HepG2 (cell line): ENCODE measurements around the gene SLC2A2. TPM values are rescaled to one million over a fixed set of nuclear protein-coding genes. Genes with fewer than 3 reads are reported as not detected.

ENCODE experiments used
- CENPT ChIP-seq: sonication (generic); formaldehyde crosslinking; IDR thresholded peaks from 2 replicates; pipeline ENCODE4 v1.8.0; 2022; ENCODE audit warnings: low read depth, mild to moderate bottlenecking, moderate library complexity, missing genetic modification reagents
- DNMT3B ChIP-seq: conservative IDR thresholded peaks from 2 replicates; pipeline ENCODE4 v1.6.1; 2016; ENCODE audit warnings: missing biosample characterization, control low read depth
- KLF16 ChIP-seq, 2 experiments: sonication (generic) in 1 of 2; formaldehyde crosslinking in 1 of 2; IDR thresholded peaks; 2 replicates each; pipeline versions ENCODE4 v1.6.1 to v1.8.0; 2016 to 2023; ENCODE audit warnings: missing genetic modification reagents in 2 of 2, missing compliant biosample characterization in 1 of 2
- MED1 ChIP-seq: sonication (generic); formaldehyde crosslinking; IDR thresholded peaks from 2 replicates; pipeline ENCODE4 v1.4.0; 2020; ENCODE audit warnings: missing genetic modification reagents
- MIXL1 ChIP-seq: IDR thresholded peaks from 2 replicates; pipeline ENCODE4 v1.6.1; 2016
- NFRKB ChIP-seq: fragments of 450-650 bp; IDR thresholded peaks from 2 replicates; pipeline ENCODE4 v1.6.1; 2017
- PHF8 ChIP-seq: sonication (generic); formaldehyde crosslinking; IDR thresholded peaks from 2 replicates; pipeline ENCODE4 v1.5.0; 2020; ENCODE audit warnings: missing genetic modification reagents
- SNAPC2 ChIP-seq: sonication (generic); formaldehyde crosslinking; IDR thresholded peaks from 2 replicates; pipeline ENCODE4 v1.8.1; 2022; ENCODE audit warnings: mild to moderate bottlenecking, missing genetic modification reagents
- ZNF253 ChIP-seq: sonication (generic); formaldehyde crosslinking; IDR thresholded peaks from 2 replicates; pipeline ENCODE4 v1.8.0; 2022; ENCODE audit warnings: mild to moderate bottlenecking, missing genetic modification reagents, borderline replicate concordance
- ZNF547 ChIP-seq: sonication (generic); formaldehyde crosslinking; IDR thresholded peaks from 2 replicates; pipeline ENCODE4 v1.5.1; 2020; ENCODE audit warnings: mild to moderate bottlenecking, missing genetic modification reagents
- ZNF782 ChIP-seq: sonication (generic); formaldehyde crosslinking; IDR thresholded peaks from 2 replicates; pipeline ENCODE4 v1.4.0; 2020; ENCODE audit warnings: missing genetic modification reagents, mild to moderate bottlenecking, borderline replicate concordance
- polyA plus RNA-seq, 8 experiments: library from polyadenylated mRNA; depleted of rRNA in 3 of 8; stranded (reverse) in 7 of 8; unstranded in 1 of 8; fragments of >200 nt; fragmentation: Illumina TruSeq in 4 of 8; extraction: Trizol in 4 of 8; gene quantifications; 2 replicates each; pipeline versions ENCODE4 v1.2.1 to v1.2.3, GENCODE V29; 2011 to 2016; ENCODE audit warnings: low read depth in 4 of 8, missing spikeins in 1 of 8, mixed read lengths in 1 of 8; ENCODE audit not compliant: insufficient read depth in 1 of 8
- total RNA-seq, 5 experiments: library from RNA; depleted of rRNA; stranded (reverse); fragments of >200 nt; fragmentation: Illumina TruSeq; extraction: Trizol; gene quantifications; 2 replicates each; pipeline ENCODE4 v1.2.3, GENCODE V29; 2016; ENCODE audit warnings: low read depth in 1 of 5
- TF ChIP-seq, protein P1 (sequence below): IDR thresholded peaks from 2 replicates; pipeline ENCODE4 v1.6.1; 2016; ENCODE audit warnings: low read depth, missing genetic modification reagents, missing compliant biosample characterization
- TF ChIP-seq, protein P2 (sequence below): sonication (generic); formaldehyde crosslinking; IDR thresholded peaks from 2 replicates; pipeline ENCODE4; 2020; ENCODE audit warnings: missing genetic modification reagents, mild to moderate bottlenecking, borderline replicate concordance
- TF ChIP-seq, protein P3 (sequence below): sonication (generic); formaldehyde crosslinking; conservative IDR thresholded peaks from 2 replicates; pipeline ENCODE4 v1.4.0; 2020; ENCODE audit warnings: mild to moderate bottlenecking, missing genetic modification reagents, moderate library complexity
- TF ChIP-seq, protein P4 (sequence below): sonication (generic); formaldehyde crosslinking; IDR thresholded peaks from 2 replicates; pipeline ENCODE4 v1.4.0; 2020; ENCODE audit warnings: mild to moderate bottlenecking, missing genetic modification reagents
- TF ChIP-seq, protein P5 (sequence below), 2 experiments: fragments of 450-650 bp in 1 of 2; sonication (generic) in 1 of 2; formaldehyde crosslinking; IDR thresholded peaks; 2 replicates each; pipeline versions ENCODE4 v1.5.0 to v1.8.0; 2020 to 2022; ENCODE audit warnings: mild to moderate bottlenecking in 1 of 2, missing genetic modification reagents in 1 of 2

The SLC2A2 gene
- total and polyA plus RNA-seq, 2 of the 13 experiments (the other 11 are each of a cell fraction or from before 2014, with no cell fraction given): 19.5 to 23.2 TPM

DNA sequence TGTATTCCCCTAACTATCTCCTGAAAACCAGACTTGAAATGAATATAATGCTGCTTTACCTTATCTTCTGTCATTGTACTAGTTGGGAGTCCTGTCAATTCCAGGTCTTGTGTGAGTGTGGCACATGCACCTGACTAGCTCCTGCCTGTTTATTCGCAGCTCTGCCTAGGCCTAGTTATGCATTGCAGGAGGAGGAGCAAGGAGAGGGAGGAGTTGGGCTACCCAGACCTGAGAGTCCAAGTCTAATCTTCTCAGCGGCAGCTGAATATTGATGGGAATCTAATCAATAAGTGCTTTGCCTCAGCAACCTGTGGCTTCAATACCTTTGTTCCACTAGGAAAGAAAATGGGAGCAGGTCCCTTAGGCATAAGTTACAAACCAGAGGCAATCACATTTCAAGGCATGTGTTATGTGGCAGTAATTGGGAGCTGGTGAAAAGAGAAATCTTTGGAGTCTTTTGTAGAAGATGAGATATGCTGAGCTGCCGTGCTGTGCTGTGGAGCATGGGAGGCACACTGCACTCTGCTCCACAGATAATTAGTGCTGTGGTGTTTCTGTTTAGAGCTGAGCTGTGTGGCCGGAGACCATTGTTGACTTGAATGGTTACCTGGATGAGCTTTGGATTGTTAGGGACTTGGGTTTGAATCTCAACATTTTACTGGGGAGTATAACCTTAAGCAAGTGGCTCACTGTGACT lies at the start of gene SLC2A2 (continued):
- TF ChIP-seq, protein P1, sequence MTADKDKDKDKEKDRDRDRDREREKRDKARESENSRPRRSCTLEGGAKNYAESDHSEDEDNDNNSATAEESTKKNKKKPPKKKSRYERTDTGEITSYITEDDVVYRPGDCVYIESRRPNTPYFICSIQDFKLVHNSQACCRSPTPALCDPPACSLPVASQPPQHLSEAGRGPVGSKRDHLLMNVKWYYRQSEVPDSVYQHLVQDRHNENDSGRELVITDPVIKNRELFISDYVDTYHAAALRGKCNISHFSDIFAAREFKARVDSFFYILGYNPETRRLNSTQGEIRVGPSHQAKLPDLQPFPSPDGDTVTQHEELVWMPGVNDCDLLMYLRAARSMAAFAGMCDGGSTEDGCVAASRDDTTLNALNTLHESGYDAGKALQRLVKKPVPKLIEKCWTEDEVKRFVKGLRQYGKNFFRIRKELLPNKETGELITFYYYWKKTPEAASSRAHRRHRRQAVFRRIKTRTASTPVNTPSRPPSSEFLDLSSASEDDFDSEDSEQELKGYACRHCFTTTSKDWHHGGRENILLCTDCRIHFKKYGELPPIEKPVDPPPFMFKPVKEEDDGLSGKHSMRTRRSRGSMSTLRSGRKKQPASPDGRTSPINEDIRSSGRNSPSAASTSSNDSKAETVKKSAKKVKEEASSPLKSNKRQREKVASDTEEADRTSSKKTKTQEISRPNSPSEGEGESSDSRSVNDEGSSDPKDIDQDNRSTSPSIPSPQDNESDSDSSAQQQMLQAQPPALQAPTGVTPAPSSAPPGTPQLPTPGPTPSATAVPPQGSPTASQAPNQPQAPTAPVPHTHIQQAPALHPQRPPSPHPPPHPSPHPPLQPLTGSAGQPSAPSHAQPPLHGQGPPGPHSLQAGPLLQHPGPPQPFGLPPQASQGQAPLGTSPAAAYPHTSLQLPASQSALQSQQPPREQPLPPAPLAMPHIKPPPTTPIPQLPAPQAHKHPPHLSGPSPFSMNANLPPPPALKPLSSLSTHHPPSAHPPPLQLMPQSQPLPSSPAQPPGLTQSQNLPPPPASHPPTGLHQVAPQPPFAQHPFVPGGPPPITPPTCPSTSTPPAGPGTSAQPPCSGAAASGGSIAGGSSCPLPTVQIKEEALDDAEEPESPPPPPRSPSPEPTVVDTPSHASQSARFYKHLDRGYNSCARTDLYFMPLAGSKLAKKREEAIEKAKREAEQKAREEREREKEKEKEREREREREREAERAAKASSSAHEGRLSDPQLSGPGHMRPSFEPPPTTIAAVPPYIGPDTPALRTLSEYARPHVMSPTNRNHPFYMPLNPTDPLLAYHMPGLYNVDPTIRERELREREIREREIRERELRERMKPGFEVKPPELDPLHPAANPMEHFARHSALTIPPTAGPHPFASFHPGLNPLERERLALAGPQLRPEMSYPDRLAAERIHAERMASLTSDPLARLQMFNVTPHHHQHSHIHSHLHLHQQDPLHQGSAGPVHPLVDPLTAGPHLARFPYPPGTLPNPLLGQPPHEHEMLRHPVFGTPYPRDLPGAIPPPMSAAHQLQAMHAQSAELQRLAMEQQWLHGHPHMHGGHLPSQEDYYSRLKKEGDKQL (CRISPR knock-in tag): no peak
- TF ChIP-seq ZNF253 (CRISPR knock-in tag) (no peak), DNMT3B (CRISPR knock-in tag) (no peak), MIXL1 (CRISPR knock-in tag) (peak; percentile 44; the same call in 1 of the 2 replicates), CENPT (CRISPR knock-in tag) (no peak), ZNF547 (CRISPR knock-in tag) (no peak), SNAPC2 (0 out of 2 replicates have a peak, but pooled peaks have one; percentile 41), MED1 (CRISPR knock-in tag) (peak; percentile 68), ZNF782 (CRISPR knock-in tag) (no peak), NFRKB (no peak), PHF8 (CRISPR knock-in tag) (no peak), KLF16 (CRISPR knock-in tag; IDR thresholded peaks at IDR 0.05) (0 out of 4 replicates have a peak, but pooled peaks of 1 of the 2 experiments have one; percentile 29)
- TF ChIP-seq, protein P2, sequence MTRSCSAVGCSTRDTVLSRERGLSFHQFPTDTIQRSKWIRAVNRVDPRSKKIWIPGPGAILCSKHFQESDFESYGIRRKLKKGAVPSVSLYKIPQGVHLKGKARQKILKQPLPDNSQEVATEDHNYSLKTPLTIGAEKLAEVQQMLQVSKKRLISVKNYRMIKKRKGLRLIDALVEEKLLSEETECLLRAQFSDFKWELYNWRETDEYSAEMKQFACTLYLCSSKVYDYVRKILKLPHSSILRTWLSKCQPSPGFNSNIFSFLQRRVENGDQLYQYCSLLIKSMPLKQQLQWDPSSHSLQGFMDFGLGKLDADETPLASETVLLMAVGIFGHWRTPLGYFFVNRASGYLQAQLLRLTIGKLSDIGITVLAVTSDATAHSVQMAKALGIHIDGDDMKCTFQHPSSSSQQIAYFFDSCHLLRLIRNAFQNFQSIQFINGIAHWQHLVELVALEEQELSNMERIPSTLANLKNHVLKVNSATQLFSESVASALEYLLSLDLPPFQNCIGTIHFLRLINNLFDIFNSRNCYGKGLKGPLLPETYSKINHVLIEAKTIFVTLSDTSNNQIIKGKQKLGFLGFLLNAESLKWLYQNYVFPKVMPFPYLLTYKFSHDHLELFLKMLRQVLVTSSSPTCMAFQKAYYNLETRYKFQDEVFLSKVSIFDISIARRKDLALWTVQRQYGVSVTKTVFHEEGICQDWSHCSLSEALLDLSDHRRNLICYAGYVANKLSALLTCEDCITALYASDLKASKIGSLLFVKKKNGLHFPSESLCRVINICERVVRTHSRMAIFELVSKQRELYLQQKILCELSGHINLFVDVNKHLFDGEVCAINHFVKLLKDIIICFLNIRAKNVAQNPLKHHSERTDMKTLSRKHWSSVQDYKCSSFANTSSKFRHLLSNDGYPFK (CRISPR knock-in tag): no peak
- TF ChIP-seq, protein P3, sequence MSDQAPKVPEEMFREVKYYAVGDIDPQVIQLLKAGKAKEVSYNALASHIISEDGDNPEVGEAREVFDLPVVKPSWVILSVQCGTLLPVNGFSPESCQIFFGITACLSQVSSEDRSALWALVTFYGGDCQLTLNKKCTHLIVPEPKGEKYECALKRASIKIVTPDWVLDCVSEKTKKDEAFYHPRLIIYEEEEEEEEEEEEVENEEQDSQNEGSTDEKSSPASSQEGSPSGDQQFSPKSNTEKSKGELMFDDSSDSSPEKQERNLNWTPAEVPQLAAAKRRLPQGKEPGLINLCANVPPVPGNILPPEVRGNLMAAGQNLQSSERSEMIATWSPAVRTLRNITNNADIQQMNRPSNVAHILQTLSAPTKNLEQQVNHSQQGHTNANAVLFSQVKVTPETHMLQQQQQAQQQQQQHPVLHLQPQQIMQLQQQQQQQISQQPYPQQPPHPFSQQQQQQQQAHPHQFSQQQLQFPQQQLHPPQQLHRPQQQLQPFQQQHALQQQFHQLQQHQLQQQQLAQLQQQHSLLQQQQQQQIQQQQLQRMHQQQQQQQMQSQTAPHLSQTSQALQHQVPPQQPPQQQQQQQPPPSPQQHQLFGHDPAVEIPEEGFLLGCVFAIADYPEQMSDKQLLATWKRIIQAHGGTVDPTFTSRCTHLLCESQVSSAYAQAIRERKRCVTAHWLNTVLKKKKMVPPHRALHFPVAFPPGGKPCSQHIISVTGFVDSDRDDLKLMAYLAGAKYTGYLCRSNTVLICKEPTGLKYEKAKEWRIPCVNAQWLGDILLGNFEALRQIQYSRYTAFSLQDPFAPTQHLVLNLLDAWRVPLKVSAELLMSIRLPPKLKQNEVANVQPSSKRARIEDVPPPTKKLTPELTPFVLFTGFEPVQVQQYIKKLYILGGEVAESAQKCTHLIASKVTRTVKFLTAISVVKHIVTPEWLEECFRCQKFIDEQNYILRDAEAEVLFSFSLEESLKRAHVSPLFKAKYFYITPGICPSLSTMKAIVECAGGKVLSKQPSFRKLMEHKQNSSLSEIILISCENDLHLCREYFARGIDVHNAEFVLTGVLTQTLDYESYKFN (CRISPR knock-in tag): peak; percentile 59
- TF ChIP-seq, protein P4, sequence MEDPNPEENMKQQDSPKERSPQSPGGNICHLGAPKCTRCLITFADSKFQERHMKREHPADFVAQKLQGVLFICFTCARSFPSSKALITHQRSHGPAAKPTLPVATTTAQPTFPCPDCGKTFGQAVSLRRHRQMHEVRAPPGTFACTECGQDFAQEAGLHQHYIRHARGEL (CRISPR knock-in tag): no peak
- TF ChIP-seq, protein P5, sequence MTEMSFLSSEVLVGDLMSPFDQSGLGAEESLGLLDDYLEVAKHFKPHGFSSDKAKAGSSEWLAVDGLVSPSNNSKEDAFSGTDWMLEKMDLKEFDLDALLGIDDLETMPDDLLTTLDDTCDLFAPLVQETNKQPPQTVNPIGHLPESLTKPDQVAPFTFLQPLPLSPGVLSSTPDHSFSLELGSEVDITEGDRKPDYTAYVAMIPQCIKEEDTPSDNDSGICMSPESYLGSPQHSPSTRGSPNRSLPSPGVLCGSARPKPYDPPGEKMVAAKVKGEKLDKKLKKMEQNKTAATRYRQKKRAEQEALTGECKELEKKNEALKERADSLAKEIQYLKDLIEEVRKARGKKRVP (CRISPR knock-in tag; IDR thresholded peaks at IDR 0.05): 0 out of 4 replicates have a peak, but pooled peaks of 1 of the 2 experiments have one; percentile 43
